UCSD-AML1 (cell line): ENCODE measurements around the gene MLLT1.

ENCODE experiments used
- DNase-seq: peaks from one replicate; lab custom pipeline; 2025; ENCODE audit not compliant: unreplicated experiment; lab: John Stamatoyannopoulos, UW

The MLLT1 gene

DNA sequence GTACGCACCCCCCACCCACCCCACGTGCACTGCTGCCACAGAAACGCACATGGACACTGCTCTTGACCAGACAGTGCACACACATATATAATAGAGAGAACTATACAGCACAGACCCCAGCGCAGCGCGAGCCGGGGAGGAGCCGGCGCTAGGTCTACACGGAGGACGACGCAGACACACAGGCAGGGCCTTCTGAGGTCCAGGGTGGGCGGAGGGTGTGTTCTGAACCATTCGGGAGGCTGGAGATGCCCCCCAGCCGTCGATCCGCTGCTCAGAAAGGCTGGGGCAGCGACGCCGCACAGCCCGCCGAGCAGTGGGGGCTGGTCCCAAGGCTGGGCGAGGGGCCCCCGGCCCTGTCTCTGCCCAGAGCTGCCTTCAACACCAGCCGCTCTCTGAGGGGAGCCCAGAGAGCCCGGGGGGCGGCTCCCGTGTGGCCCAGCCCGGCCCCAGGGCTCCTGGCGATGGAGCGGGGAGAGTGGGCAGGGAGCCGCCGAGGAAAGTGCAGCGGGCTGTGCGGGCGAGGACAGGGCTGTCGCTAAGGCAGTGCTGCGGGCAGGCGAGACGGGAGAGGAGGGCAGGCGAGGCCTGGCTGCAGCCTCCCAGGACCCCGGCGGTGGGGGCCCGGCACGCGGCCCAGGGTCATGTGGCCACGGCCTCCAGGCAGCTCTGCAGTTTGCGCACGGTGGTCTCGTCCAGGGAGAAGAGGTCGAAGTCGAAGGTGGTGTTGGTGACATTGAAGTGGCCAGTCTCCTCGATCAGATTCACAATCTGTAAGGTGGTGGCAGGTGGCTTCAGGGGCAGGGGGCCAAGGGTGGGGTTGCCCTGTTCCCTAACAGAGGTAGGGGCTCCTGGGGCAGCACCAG, 67.1 kb downstream of the MLLT1 start:
- DNase-seq, result no peak

DNA sequence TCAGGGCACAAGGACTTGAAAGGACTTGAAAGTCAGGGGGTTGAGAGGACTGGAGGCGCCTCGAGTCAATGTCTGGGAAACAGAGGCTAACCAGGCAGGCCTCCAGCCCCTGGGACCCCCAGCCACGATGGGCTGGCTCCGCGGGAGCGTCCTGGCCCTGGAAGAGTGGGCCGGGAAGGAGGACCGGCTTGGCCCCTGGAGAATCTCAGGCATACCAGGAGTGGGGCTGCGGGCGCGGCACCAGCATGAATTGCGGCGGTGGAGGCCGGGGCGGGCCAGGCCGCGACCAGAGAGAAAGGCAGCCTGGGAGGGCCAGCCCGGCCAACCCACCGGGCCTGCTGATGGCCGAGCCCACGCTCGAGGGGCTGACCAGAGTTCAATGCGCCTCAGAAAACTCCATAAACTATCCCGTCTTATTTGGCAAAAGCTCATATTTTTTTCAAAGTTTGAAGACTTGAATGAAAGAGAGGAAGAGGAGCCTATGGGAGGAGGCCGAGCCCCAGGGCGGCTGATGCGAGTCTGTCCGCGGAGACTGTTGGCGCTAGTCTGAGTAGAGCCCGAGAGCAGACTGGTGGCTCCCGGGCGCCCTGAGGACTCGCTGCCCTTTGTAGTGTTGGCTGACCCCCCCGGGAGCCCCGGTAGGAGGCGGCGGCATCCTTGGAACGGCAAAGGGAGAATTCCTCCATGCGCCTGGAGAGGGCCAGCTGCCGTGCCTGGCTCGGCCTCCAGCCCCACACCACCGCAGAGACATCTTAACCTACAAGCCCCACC, 68.0 kb downstream of the MLLT1 start:
- no peak for DNase-seq

GRCh38 chr19:6210721-6211600, 68.8 kb downstream of the MLLT1 start:
- no peak for DNase-seq

GRCh38 chr19:6210091-6210490, 69.7 kb downstream of the MLLT1 start:
- no peak for DNase-seq

DNA sequence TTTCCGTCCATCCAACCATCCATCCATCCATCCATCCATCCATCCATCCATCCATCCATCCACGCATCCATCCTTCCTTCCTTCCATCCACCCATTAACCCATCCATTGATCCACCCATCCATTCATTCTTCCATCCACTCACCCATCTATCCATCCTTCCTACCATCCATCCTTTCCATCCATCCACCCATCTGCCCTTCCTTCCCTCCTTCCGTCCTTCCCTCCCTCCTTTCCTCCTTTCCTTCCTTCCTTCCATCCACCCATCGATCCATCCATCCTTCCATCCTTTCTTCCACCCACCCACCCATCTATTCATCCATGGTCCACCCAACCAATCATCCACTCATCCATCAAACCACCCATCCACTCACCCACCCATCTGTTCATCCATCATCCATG, 70.1 kb downstream of the MLLT1 start:
- DNase-seq, result no peak

DNA sequence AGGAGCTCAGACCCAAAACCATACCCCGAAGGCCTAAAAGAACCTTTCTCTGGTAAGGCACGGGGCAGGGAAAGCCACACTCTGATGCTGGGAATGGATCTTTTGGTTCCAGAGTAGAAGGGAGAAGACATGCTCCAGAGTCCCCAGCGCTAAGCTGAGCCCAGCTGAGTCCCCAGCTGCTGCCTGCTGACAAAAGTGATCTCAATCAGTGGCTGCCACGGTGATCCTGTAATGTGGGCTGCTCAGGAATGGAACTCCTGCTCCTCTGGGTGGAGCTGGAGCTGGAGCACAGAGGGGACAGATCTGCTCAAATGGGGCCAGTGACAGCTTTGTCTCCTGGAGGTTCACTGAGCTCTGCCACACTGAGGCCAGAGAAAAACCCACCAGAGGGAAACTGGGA, 70.5 kb downstream of the MLLT1 start:
- no peak for DNase-seq

DNA sequence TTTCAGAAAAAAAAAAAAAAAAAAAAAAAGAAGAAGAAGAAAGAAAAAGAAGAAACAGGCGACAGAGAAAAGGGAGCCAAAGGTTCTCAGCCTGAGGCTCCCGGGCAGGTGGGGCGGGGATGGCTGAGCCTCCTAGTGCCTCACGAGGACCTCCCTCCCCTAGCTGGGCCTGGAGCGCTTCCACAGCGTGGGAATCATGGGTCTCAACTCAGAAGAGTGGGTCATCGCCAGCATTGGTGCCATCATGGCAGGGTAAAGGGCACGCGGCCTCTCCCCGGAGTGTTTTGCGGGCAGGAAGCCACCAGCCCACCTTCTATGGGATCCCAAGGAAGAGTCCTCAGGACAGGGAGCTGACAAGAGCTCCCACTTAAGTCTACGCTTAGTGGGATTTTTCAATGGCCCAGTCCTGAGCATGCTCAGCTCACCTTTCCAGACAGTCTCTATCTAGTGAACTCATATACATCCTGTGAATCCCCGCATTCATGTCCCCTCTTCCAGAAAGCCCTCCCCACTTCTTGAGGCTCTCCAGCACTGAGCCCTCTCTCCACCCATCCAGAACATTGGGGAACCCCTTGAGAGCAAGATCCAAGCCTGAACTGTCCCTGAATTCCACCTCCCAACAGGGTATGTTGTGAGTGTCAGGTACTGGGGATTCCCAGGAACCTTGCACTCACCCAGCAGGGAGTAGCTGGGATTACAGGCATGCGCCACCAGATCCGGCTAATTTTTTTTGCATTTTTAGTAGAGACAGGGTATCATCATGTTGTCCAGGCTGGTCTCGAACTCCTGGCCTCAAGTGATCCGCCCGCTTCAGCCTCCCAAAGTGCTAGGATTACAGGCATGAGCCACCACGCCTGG, 74.7 kb downstream of the MLLT1 start:
- no peak for DNase-seq

GRCh38 chr19:6204212-6204611, 75.6 kb downstream of the MLLT1 start:
- DNase-seq, result no peak

GRCh38 chr19:6199240-6199994, 80.4 kb downstream of the MLLT1 start:
- DNase-seq, result peak; percentile 100

- no peak for DNase-seq
Observed at GRCh38 chr19:6198896-6199239, 80.9 kb downstream of the MLLT1 start.

GRCh38 chr19:6196361-6196760, 83.4 kb downstream of the MLLT1 start:
- DNase-seq, result no peak

GRCh38 chr19:6188811-6189210, 91.0 kb downstream of the MLLT1 start:
- DNase-seq, result no peak

GRCh38 chr19:6187374-6187773, 92.4 kb downstream of the MLLT1 start:
- no peak for DNase-seq

DNA sequence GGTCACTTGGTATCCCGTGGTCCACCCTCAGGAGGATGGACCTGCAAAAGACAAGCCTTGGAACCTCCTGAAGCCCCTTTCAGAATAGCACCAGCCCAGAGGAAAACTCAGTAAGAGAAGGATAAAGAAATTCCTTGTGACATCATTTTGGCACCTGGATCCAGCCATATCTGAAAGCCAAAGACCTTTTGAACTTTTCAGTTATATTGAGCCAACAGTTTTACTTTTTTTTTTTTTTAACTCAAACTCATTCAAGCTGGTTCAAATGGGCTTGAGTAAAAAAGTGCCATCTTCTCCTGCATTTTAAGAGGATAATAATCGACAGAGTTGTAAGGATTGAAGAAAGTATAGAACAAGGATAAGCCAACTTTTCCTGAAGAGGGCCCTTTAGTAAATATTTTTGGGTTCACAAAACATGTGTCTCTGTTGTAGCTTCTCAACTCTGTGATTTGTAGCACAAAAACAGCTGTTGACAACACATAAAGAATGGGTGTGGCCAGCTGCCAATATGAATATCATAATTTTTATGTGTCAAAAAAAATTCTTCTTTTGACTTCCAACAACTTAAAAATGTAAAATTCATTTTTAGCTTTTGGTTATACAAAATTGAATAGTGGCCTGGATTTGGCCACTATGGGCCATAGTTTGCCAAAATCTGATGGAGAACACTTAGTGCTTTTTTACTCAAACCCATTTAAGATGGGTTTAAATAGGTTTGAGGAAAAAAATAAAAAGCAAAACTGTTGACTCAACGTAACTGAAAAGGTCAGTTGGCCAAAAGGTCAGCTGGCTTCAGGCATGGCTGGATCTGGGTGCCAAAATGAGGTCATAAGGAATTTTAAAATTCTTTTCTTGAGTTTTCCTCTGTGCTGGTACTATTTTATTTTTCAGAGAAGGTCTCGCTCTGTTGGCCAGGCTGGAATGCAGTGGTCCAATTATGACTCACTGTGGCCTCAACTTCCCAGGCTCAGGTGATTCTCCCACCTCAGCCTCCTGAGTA, 93.6 kb downstream of the MLLT1 start:
- DNase-seq, result no peak

- no peak for DNase-seq
Observed at GRCh38 chr19:6185093-6185834, 94.5 kb downstream of the MLLT1 start.

GRCh38 chr19:6181119-6181518, 98.7 kb downstream of the MLLT1 start:
- DNase-seq, result no peak

DNA sequence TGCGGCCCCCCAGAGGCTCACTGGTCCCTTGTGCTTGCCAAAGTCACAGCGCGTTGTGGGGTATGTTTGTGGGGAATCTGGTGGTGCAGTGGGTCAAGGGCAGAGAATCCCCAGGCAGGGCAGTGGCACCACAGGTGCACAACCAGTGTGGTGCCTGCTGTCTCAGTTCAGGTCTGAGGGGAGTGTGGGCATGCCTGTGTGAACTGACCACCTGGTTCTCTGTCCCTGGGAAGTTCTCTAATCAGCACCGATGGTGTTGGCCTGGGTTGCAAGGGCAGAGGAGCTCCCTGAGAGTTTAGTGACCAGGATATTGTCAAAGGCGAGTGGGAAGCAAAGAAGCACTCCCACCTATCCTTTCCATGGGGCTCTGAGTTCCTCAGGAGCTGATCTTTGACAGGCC, 106.6 kb downstream of the MLLT1 start:
- no peak for DNase-seq
